Osteocyte (in vitro differentiated cells): Measurements from ENCODE around the gene TAF6. TPM values are rescaled to one million over a fixed set of nuclear protein-coding genes. Genes with fewer than 3 reads are reported as not detected.

Experiments
- DNase-seq: peaks from one replicate; pipeline ENCODE4 v3.0.0; 2021; ENCODE audit warnings: mixed read lengths; ENCODE audit not compliant: unreplicated experiment; ENCODE audit errors: extremely low spot score
- H3K27ac Mint-ChIP-seq: one replicate; pipeline ENCODE4 v1.8.0; 2021; ENCODE audit warnings: mild to moderate bottlenecking, mixed read lengths; ENCODE audit not compliant: unreplicated experiment
- H3K27me3 Mint-ChIP-seq: one replicate; pipeline ENCODE4 v1.8.0; 2021; ENCODE audit warnings: mixed read lengths; ENCODE audit not compliant: unreplicated experiment
- H3K36me3 Mint-ChIP-seq: one replicate; pipeline ENCODE4 v1.8.0; 2021; ENCODE audit warnings: mixed read lengths; ENCODE audit not compliant: unreplicated experiment
- H3K4me1 Mint-ChIP-seq: one replicate; pipeline ENCODE4 v1.8.0; 2021; ENCODE audit warnings: mixed read lengths; ENCODE audit not compliant: unreplicated experiment
- H3K4me3 Mint-ChIP-seq: one replicate; pipeline ENCODE4 v1.8.0; 2021; ENCODE audit warnings: mild to moderate bottlenecking, moderate library complexity, mixed read lengths; ENCODE audit not compliant: unreplicated experiment
- H3K9me3 Mint-ChIP-seq: one replicate; pipeline ENCODE4 v1.8.0; 2021; ENCODE audit warnings: mixed read lengths; ENCODE audit not compliant: unreplicated experiment
- long read RNA-seq: library from polyadenylated mRNA; unstranded; transcript quantifications from one replicate; pipeline ENCODE4 v2.0.0, GENCODE V29; 2021
- total RNA-seq: library from RNA; stranded (reverse); gene quantifications from 2 replicates; pipeline ENCODE4 v1.2.1, GENCODE V29; 2021
- TF ChIP-seq, protein P1 (sequence below): fragments of 200-600 bp; sonication (generic); IDR thresholded peaks from 2 replicates; pipeline ENCODE4 v1.5.0; 2021; ENCODE audit warnings: antibody characterized with exemption, mild to moderate bottlenecking, moderate library complexity

Gene TAF6
- total RNA-seq: 62.8 and 63.9 TPM in 2 replicates
- long read RNA-seq: 0 reads

- peak; percentile 97 for DNase-seq
- Mint-ChIP-seq H3K27ac (peak within 1 kb of the TSS; percentile 98), H3K4me3 (peak within 1 kb of the TSS; percentile 96), H3K9me3 (no peaks in the 10 kb centered on the region), H3K36me3 (peaks cover 2% of the 10 kb centered on the region), H3K27me3 (no peaks in the 10 kb centered on the region), H3K4me1 (peaks cover 18% of the 10 kb centered on the region)
- TF ChIP-seq, protein P1, sequence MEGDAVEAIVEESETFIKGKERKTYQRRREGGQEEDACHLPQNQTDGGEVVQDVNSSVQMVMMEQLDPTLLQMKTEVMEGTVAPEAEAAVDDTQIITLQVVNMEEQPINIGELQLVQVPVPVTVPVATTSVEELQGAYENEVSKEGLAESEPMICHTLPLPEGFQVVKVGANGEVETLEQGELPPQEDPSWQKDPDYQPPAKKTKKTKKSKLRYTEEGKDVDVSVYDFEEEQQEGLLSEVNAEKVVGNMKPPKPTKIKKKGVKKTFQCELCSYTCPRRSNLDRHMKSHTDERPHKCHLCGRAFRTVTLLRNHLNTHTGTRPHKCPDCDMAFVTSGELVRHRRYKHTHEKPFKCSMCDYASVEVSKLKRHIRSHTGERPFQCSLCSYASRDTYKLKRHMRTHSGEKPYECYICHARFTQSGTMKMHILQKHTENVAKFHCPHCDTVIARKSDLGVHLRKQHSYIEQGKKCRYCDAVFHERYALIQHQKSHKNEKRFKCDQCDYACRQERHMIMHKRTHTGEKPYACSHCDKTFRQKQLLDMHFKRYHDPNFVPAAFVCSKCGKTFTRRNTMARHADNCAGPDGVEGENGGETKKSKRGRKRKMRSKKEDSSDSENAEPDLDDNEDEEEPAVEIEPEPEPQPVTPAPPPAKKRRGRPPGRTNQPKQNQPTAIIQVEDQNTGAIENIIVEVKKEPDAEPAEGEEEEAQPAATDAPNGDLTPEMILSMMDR: peak; percentile 6
Observed at GRCh38 chr7:100119072-100119969, at the start of gene TAF6, which contains the start of gene CNPY4. Gene TAF6 (minus strand): TSS chr7:100119358. CDS start chr7:100114209, 5,149 bp downstream. Gene CNPY4 (plus strand): TSS chr7:100119634. CDS start chr7:100119745, 111 bp downstream.

- Mint-ChIP-seq H3K27ac (peak overlapping the region; percentile 75), H3K4me3 (peak overlapping the region; percentile 74)
Observed at GRCh38 chr7:100167912-100168323, 48.8 kb upstream of the TAF6 start.

DNA sequence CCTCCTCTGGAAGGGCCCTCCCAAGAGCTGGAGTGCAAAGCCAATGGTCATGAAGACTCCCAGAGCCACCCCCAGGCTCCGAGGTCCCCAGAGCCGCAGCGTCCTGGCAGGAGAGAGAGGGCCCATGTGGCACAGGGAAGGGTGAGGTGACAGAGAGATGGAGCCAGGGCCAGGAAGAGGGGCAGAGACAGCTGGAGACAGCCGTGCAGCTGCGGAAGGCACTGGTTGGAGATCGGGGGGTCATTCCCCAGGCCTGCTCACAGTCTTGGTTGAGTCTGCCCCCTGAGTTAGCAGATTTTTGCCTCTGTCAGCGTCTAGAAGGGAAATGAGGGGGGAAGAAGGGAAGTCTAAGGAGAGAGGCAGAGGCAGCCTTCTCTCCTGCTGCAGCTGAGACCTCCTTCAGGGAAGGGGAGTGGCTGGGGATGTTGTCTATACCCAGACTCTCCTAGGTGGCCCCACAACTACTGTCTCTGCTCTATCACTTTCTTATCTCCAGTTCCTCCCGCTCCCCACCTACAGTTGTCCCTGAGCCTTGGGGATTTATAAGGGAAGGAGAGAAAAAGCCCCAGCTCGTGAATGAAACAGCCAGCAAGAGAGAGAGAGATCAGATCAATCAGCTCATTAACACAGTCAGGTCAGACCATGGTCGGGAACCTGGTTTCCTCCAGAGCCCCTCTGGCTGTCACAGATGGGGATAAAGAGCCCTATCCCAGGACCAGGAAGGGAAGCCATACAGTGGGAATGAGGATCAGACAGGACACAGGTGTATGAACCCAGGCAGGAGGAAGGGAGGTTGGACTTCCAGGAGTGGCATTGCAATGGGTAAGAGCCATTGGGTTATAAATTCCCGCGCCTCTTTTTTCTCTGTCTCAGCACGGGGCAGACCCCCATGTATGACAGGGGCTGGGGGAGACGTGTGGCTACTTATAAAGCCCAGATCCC is 48.1 kb upstream of the TAF6 start:
- TF ChIP-seq, protein P1: no peak

More at GRCh38 chr7:100167912-100168323, 48.8 kb upstream of the TAF6 start:
- peaks cover 2% of the 10 kb centered on the region for H3K36me3 Mint-ChIP-seq
- H3K9me3 Mint-ChIP-seq: no peaks in the 10 kb centered on the region
- no peak for DNase-seq
- H3K27me3 Mint-ChIP-seq: peaks cover 15% of the 10 kb centered on the region
- TF ChIP-seq, protein P1: no peak
- H3K4me1 Mint-ChIP-seq: peaks cover 27% of the 10 kb centered on the region

DNA sequence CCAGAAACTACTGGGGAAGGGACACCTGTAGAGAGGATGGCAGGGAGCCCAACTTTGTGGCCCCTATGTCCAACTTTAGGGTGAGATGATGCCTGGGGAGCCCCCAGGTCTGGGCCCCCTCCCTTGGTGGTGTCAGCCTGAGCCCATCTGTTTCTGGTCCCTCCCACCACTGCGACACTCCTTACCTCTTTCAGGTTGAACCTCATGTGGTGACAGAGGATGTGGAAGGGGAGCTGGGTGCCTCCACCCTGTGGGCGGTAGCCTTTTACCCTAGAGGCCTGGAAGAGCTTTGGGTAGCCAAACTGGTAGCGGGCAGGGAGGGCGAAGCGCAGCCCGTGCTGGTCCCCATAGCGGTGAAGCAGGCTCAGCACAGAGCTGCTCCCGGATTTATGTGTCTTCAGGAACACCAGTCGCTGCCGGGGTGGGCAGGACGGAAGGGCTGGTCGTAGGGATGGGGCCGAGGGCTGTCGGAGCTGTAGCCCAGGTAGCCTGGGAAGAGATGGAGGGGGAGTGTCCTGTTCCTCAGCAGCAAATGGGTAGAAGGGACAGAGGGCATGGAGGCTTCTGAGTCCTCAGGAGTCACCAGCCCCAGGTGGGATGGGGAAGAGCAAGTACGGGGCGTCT is 47.3 kb upstream of the TAF6 start:
- Mint-ChIP-seq H3K9me3 (no peaks in the 10 kb centered on the region), H3K27ac (no peak overlapping the region), H3K4me1 (peaks cover 27% of the 10 kb centered on the region), H3K27me3 (peaks cover 15% of the 10 kb centered on the region), H3K4me3 (no peak overlapping the region), H3K36me3 (peaks cover 2% of the 10 kb centered on the region)
- DNase-seq: no peak
- TF ChIP-seq, protein P1: no peak

More for the DNA sequence above, 48.1 kb upstream of the TAF6 start:
- DNase-seq: no peak
- Mint-ChIP-seq H3K27ac (no peak overlapping the region), H3K4me3 (peak overlapping the region; percentile 74), H3K4me1 (peaks cover 27% of the 10 kb centered on the region), H3K27me3 (peaks cover 15% of the 10 kb centered on the region), H3K9me3 (no peaks in the 10 kb centered on the region), H3K36me3 (peaks cover 2% of the 10 kb centered on the region)
